Measurements from ENCODE around the gene SLC2A14. TPM values are rescaled to one million over a fixed set of nuclear protein-coding genes. Genes with fewer than 3 reads are reported as not detected.
"Not testable (repeated sequence)": the region's sequence is repeated elsewhere in the genome, so short reads cannot be mapped to it uniquely, and the experiment has no call there.

Gene SLC2A14
- total RNA-seq, 1 donor: under 0.01 TPM

GRCh38 chr12:7905071-7905470 lies 32.4 kb upstream of the SLC2A14 start:
- DNase-seq (ENCODE audit: insufficient read length, low spot score, missing footprints): no peak
- no peak overlapping the region for H2AFZ ChIP-seq (ENCODE audit: low read length)
- H3K36me3 ChIP-seq (ENCODE audit: insufficient read depth, low read length): no peaks in the 10 kb centered on the region
- peaks cover 6% of the 10 kb centered on the region for H3K4me1 ChIP-seq (ENCODE audit: insufficient read depth, low read length)
- H3K79me2 ChIP-seq (ENCODE audit: insufficient read depth, low read length): no peaks in the 10 kb centered on the region
- no peaks in the 10 kb centered on the region for H3K9me3 ChIP-seq (ENCODE audit: low read depth, low read length)
- TF ChIP-seq, protein P1, sequence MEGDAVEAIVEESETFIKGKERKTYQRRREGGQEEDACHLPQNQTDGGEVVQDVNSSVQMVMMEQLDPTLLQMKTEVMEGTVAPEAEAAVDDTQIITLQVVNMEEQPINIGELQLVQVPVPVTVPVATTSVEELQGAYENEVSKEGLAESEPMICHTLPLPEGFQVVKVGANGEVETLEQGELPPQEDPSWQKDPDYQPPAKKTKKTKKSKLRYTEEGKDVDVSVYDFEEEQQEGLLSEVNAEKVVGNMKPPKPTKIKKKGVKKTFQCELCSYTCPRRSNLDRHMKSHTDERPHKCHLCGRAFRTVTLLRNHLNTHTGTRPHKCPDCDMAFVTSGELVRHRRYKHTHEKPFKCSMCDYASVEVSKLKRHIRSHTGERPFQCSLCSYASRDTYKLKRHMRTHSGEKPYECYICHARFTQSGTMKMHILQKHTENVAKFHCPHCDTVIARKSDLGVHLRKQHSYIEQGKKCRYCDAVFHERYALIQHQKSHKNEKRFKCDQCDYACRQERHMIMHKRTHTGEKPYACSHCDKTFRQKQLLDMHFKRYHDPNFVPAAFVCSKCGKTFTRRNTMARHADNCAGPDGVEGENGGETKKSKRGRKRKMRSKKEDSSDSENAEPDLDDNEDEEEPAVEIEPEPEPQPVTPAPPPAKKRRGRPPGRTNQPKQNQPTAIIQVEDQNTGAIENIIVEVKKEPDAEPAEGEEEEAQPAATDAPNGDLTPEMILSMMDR (IDR thresholded peaks at IDR 0.05; ENCODE audit: extremely low read depth, low read depth, low read length): no peak
- no peak overlapping the region for H3K4me2 ChIP-seq (ENCODE audit: insufficient read depth, low read length)
- no peaks in the 10 kb centered on the region for H4K20me1 ChIP-seq (ENCODE audit: insufficient read depth, low read length)
- H3K27ac ChIP-seq (ENCODE audit: low read depth, low read length): no peak overlapping the region
- no peaks in the 10 kb centered on the region for H3K27me3 ChIP-seq (ENCODE audit: insufficient read depth, low read length)
- H3K4me3 ChIP-seq (ENCODE audit: insufficient read depth, low read length): no peak overlapping the region

- not testable (repeated sequence) for H3K9me3 ChIP-seq (ENCODE audit: low read depth, low read length); H4K20me1 ChIP-seq (ENCODE audit: insufficient read depth, low read length); H3K4me1 ChIP-seq (ENCODE audit: insufficient read depth, low read length); H3K27ac ChIP-seq (ENCODE audit: low read depth, low read length); H3K36me3 ChIP-seq (ENCODE audit: insufficient read depth, low read length); H2AFZ ChIP-seq (ENCODE audit: low read length); H3K27me3 ChIP-seq (ENCODE audit: insufficient read depth, low read length); DNase-seq (ENCODE audit: insufficient read length, low spot score, missing footprints); H3K4me3 ChIP-seq (ENCODE audit: insufficient read depth, low read length); H3K79me2 ChIP-seq (ENCODE audit: insufficient read depth, low read length); H3K4me2 ChIP-seq (ENCODE audit: insufficient read depth, low read length)
These were observed 29.7 kb upstream of the SLC2A14 start for GRCh38 chr12:7902416-7902815.

DNA sequence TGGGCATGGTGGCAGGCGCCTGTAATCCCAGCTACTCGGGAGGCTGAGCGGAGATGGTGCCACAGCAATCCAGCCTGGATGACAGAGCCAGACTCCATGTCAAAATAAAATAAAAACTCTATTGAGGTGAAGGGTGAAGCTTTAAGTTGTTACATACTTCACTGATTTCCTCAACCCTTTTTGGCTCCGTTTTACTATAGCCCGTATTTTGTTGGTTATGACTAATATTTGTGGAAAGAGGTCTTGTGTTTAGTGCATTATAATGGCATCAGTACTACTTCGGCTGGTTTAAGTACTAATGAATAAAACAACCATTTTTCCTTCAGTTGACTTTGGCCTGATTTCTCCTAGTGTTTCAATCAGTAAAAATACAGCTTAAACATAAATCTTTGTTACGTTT lies 27.0 kb upstream of the SLC2A14 start:
- Histone ChIP-seq H3K79me2 (ENCODE audit: insufficient read depth, low read length) (no peaks in the 10 kb centered on the region), H3K27ac (ENCODE audit: low read depth, low read length) (no peak overlapping the region), H3K4me3 (ENCODE audit: insufficient read depth, low read length) (no peak overlapping the region), H3K4me2 (ENCODE audit: insufficient read depth, low read length) (no peak overlapping the region), H3K36me3 (ENCODE audit: insufficient read depth, low read length) (no peaks in the 10 kb centered on the region), H3K4me1 (ENCODE audit: insufficient read depth, low read length) (peaks cover 5% of the 10 kb centered on the region), H2AFZ (ENCODE audit: low read length) (no peak overlapping the region), H4K20me1 (ENCODE audit: insufficient read depth, low read length) (no peaks in the 10 kb centered on the region), H3K9me3 (ENCODE audit: low read depth, low read length) (no peaks in the 10 kb centered on the region), H3K27me3 (ENCODE audit: insufficient read depth, low read length) (no peaks in the 10 kb centered on the region)
- TF ChIP-seq, protein P1 (IDR thresholded peaks at IDR 0.05; ENCODE audit: extremely low read depth, low read depth, low read length): no peak
- DNase-seq (ENCODE audit: insufficient read length, low spot score, missing footprints): peak; percentile 84

GRCh38 chr12:7896726-7897125 lies 24.0 kb upstream of the SLC2A14 start:
- not testable (repeated sequence) for H3K27me3 ChIP-seq (ENCODE audit: insufficient read depth, low read length); H4K20me1 ChIP-seq (ENCODE audit: insufficient read depth, low read length); DNase-seq (ENCODE audit: insufficient read length, low spot score, missing footprints); H3K9me3 ChIP-seq (ENCODE audit: low read depth, low read length); H3K79me2 ChIP-seq (ENCODE audit: insufficient read depth, low read length); H3K4me2 ChIP-seq (ENCODE audit: insufficient read depth, low read length); H2AFZ ChIP-seq (ENCODE audit: low read length); H3K27ac ChIP-seq (ENCODE audit: low read depth, low read length); H3K4me1 ChIP-seq (ENCODE audit: insufficient read depth, low read length); H3K36me3 ChIP-seq (ENCODE audit: insufficient read depth, low read length); H3K4me3 ChIP-seq (ENCODE audit: insufficient read depth, low read length)

- no peak overlapping the region for H3K4me3 ChIP-seq (ENCODE audit: insufficient read depth, low read length)
- H3K79me2 ChIP-seq (ENCODE audit: insufficient read depth, low read length): no peaks in the 10 kb centered on the region
- no peak overlapping the region for H3K27ac ChIP-seq (ENCODE audit: low read depth, low read length)
- H2AFZ ChIP-seq (ENCODE audit: low read length): no peak overlapping the region
- TF ChIP-seq, protein P1 (IDR thresholded peaks at IDR 0.05; ENCODE audit: extremely low read depth, low read depth, low read length): no peak
- H3K9me3 ChIP-seq (ENCODE audit: low read depth, low read length): no peaks in the 10 kb centered on the region
- H3K4me1 ChIP-seq (ENCODE audit: insufficient read depth, low read length): peaks cover 8% of the 10 kb centered on the region
- H3K27me3 ChIP-seq (ENCODE audit: insufficient read depth, low read length): no peaks in the 10 kb centered on the region
- no peaks in the 10 kb centered on the region for H3K36me3 ChIP-seq (ENCODE audit: insufficient read depth, low read length)
- DNase-seq (ENCODE audit: insufficient read length, low spot score, missing footprints): no peak
- no peaks in the 10 kb centered on the region for H4K20me1 ChIP-seq (ENCODE audit: insufficient read depth, low read length)
- H3K4me2 ChIP-seq (ENCODE audit: insufficient read depth, low read length): no peak overlapping the region
These were observed 19.7 kb upstream of the SLC2A14 start for GRCh38 chr12:7892186-7892980.

Measured in osteoblast (primary cell).